ENCODE results near the gene ACTR1B.
"Not testable (repeated sequence)": the region's sequence is repeated elsewhere in the genome, so short reads cannot be mapped to it uniquely, and the experiment has no call there.

The ACTR1B gene

GRCh38 chr2:97677480-97677879, 13.6 kb upstream of the ACTR1B start:
- H3K27me3 ChIP-seq (ENCODE audit: insufficient read depth, poor library complexity, severe bottlenecking) = no peaks in the 10 kb centered on the region
- DNase-seq (ENCODE audit: low spot score) = no peak
- no peak for TF ChIP-seq CTCF (IDR thresholded peaks at IDR 0.05; ENCODE audit: poor library complexity, severe bottlenecking)

GRCh38 chr2:97676620-97677019, 12.8 kb upstream of the ACTR1B start:
- H3K9me3 ChIP-seq (ENCODE audit: severe bottlenecking) = no peaks in the 10 kb centered on the region
- H3K36me3 ChIP-seq (ENCODE audit: low read depth) = no peaks in the 10 kb centered on the region
- no peak overlapping the region for H3K4me3 ChIP-seq (ENCODE audit: severe bottlenecking)
- no peak for TF ChIP-seq CTCF (IDR thresholded peaks at IDR 0.05; ENCODE audit: poor library complexity, severe bottlenecking)
- no peaks in the 10 kb centered on the region for H3K27me3 ChIP-seq (ENCODE audit: insufficient read depth, poor library complexity, severe bottlenecking)
- no peak overlapping the region for H3K27ac ChIP-seq (ENCODE audit: poor library complexity, severe bottlenecking)
- no peaks in the 10 kb centered on the region for H3K4me1 ChIP-seq (ENCODE audit: insufficient read depth, poor library complexity, severe bottlenecking)
- ATAC-seq (ENCODE audit: low read depth) (no peak), DNase-seq (ENCODE audit: low spot score) (no peak)

More at GRCh38 chr2:97677480-97677879, 13.6 kb upstream of the ACTR1B start:
- Histone ChIP-seq H3K36me3 (ENCODE audit: low read depth) (no peaks in the 10 kb centered on the region), H3K27ac (ENCODE audit: poor library complexity, severe bottlenecking) (no peak overlapping the region), H3K9me3 (ENCODE audit: severe bottlenecking) (no peaks in the 10 kb centered on the region), H3K4me1 (ENCODE audit: insufficient read depth, poor library complexity, severe bottlenecking) (no peaks in the 10 kb centered on the region), H3K4me3 (ENCODE audit: severe bottlenecking) (no peak overlapping the region)
- ATAC-seq (ENCODE audit: low read depth) = no peak

GRCh38 chr2:97675430-97676113, 11.7 kb upstream of the ACTR1B start:
- Histone ChIP-seq H3K4me3 (ENCODE audit: severe bottlenecking) (no peak overlapping the region), H3K9me3 (ENCODE audit: severe bottlenecking) (no peaks in the 10 kb centered on the region), H3K36me3 (ENCODE audit: low read depth) (no peaks in the 10 kb centered on the region), H3K27me3 (ENCODE audit: insufficient read depth, poor library complexity, severe bottlenecking) (no peaks in the 10 kb centered on the region), H3K27ac (ENCODE audit: poor library complexity, severe bottlenecking) (no peak overlapping the region), H3K4me1 (ENCODE audit: insufficient read depth, poor library complexity, severe bottlenecking) (no peaks in the 10 kb centered on the region)
- DNase-seq (ENCODE audit: low spot score) (no peak), ATAC-seq (ENCODE audit: low read depth) (no peak)
- no peak for TF ChIP-seq CTCF (IDR thresholded peaks at IDR 0.05; ENCODE audit: poor library complexity, severe bottlenecking)

DNA sequence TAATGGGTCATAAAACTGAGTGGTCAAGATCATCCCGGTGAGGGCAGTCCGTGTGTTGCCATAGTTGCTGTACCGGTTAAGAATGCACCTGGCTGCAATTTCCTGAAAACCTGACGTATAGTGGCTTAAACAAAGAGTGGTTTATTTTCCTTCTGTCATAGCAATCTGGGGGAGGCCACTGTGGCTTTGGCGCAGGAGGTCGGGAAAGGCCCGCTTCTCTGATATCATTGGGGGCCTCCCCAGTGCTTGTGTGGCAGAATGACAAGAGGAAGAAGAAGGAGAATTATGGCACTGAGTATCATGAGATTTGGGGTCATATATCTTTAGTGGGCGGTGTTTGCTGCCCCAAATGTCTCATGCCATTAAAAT, 10.1 kb upstream of the ACTR1B start:
- no peak for TF ChIP-seq CTCF (IDR thresholded peaks at IDR 0.05; ENCODE audit: poor library complexity, severe bottlenecking)
- Histone ChIP-seq H3K9me3 (ENCODE audit: severe bottlenecking) (no peaks in the 10 kb centered on the region), H3K4me1 (ENCODE audit: insufficient read depth, poor library complexity, severe bottlenecking) (no peaks in the 10 kb centered on the region), H3K27ac (ENCODE audit: poor library complexity, severe bottlenecking) (no peak overlapping the region), H3K36me3 (ENCODE audit: low read depth) (no peaks in the 10 kb centered on the region), H3K27me3 (ENCODE audit: insufficient read depth, poor library complexity, severe bottlenecking) (no peaks in the 10 kb centered on the region), H3K4me3 (ENCODE audit: severe bottlenecking) (no peak overlapping the region)
- no peak for DNase-seq (ENCODE audit: low spot score)
- no peak for ATAC-seq (ENCODE audit: low read depth)

DNA sequence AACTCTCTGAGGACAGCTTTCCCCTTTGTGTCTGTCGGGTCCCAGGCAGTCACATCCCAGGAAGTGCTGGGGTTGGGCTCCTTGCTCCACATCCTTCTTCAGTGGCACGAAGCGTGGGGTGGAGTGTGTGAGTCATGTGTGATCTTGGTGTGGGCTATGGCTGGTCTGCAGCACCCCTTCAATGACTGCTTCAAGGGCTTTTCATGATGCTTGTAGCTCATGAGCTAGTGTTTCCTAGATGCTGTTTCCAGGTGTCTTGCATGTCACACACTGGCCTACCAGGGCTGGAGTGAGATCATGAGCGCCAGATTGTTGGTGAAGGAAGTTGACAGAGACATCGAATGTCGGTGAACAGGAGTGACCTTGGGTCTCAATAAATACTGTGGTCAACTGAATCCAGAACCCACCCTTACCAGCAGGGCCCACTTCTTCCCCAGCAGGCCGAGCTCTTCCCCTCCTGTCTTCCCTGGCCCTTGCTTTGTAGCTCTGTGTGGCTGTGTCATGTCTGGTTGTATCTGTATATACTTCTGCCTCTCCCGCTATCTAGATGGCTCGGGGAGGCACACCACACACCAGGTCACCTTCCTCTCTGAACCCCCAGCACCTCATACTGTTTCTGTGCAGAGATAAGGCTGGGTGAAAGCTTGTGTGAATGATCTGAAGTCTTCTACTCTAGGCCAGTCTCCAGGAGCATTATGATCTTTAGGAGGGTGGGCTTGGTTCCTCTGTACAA, 9.5 kb upstream of the ACTR1B start:
- DNase-seq (ENCODE audit: low spot score) = no peak
- H3K9me3 ChIP-seq (ENCODE audit: severe bottlenecking) = no peaks in the 10 kb centered on the region

GRCh38 chr2:97672606-97673140, 8.8 kb upstream of the ACTR1B start:
- H3K27ac ChIP-seq (ENCODE audit: poor library complexity, severe bottlenecking); H3K36me3 ChIP-seq (ENCODE audit: low read depth); H3K4me1 ChIP-seq (ENCODE audit: insufficient read depth, poor library complexity, severe bottlenecking); H3K27me3 ChIP-seq (ENCODE audit: insufficient read depth, poor library complexity, severe bottlenecking); ATAC-seq (ENCODE audit: low read depth); H3K4me3 ChIP-seq (ENCODE audit: severe bottlenecking); DNase-seq (ENCODE audit: low spot score); H3K9me3 ChIP-seq (ENCODE audit: severe bottlenecking): not testable (repeated sequence)

More for the DNA sequence above, 9.5 kb upstream of the ACTR1B start:
- no peak overlapping the region for H3K27ac ChIP-seq (ENCODE audit: poor library complexity, severe bottlenecking)
- H3K27me3 ChIP-seq (ENCODE audit: insufficient read depth, poor library complexity, severe bottlenecking) = no peaks in the 10 kb centered on the region
- ATAC-seq (ENCODE audit: low read depth) = no peak
- no peak for TF ChIP-seq CTCF (IDR thresholded peaks at IDR 0.05; ENCODE audit: poor library complexity, severe bottlenecking)
- H3K4me3 ChIP-seq (ENCODE audit: severe bottlenecking) = no peak overlapping the region
- no peaks in the 10 kb centered on the region for H3K36me3 ChIP-seq (ENCODE audit: low read depth)
- no peaks in the 10 kb centered on the region for H3K4me1 ChIP-seq (ENCODE audit: insufficient read depth, poor library complexity, severe bottlenecking)

All from RWPE2 (cell line).